ENCODE data around the gene TIMM17A.

GRCh38 chr1:201938440-201939035, 16.8 kb upstream of the TIMM17A start:
- TF ChIP-seq CTCF (IDR thresholded peaks at IDR 0.05; ENCODE audit: poor library complexity) (no peak), EZH2 (IDR thresholded peaks at IDR 0.05; ENCODE audit: borderline replicate concordance) (no peak), EZH2phosphoT487 (IDR thresholded peaks at IDR 0.05; ENCODE audit: low read depth, severe bottlenecking, unreplicated experiment) (no peak)

All from hepatocyte (in vitro differentiated cells).